ENCODE measurements around the gene PLD1. TPM values are rescaled to one million over a fixed set of nuclear protein-coding genes. Genes with fewer than 3 reads are reported as not detected.
A peak's percentile ranks its signal among the peaks of the same experiment; 100 is the strongest.

The PLD1 gene
- total and polyA plus RNA-seq, 4 donors: 4.9 to 31.5 (median 18.6) TPM

DNA sequence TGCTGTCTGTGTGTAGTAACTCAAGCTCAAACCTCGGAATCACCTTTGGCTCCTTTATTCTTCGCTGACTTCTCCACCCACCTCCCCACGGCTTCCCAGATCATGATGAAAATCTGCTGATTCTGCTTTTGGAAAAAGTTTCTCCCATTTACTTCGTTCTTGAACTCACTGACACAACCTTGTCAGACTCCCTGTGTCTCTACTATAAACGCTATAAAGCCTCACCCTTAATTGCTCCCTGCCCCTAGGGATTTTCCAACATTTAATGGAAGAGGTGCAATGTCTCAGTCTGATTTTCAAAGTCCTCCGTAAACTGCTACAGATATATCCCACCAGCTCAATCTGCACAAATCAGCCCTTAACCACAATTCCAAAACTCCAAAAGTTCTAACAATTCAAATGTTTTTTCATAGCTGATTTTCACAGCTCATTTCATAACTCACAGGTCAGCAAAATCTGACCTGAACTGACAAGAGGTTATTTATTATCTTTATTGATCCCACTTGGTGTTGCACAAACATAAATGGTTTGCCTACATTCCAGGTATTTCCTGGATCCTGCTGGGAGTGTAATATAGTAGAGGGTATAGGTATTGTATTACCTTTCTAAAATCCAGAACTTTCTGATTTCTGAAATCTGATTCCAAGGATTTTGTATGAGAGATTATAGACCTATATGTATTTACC lies 129.4 kb downstream of the PLD1 start:
- Histone ChIP-seq H3K9me3 (ENCODE audit: control insufficient read depth in 4 of 4, low read length in 3 of 4) (no peaks in the 10 kb centered on the region), H3K4me1 (ENCODE audit: control insufficient read depth in 4 of 4, insufficient read depth in 4 of 4, low read length in 3 of 4) (peaks cover 4 to 49% (median 43%) of the 10 kb centered on the region in 4 donors), H3K27me3 (ENCODE audit: control insufficient read depth in 4 of 4, insufficient read depth in 4 of 4, low read length in 3 of 4) (no peaks in the 10 kb centered on the region), H3K27ac (ENCODE audit: low read depth in 1 of 2, low read length in 2 of 2) (peak overlapping the region; percentile 47 to 50), H3K9ac (ENCODE audit: low read depth in 1 of 2, low read length in 2 of 2) (no peak overlapping the region), H3K36me3 (ENCODE audit: control insufficient read depth in 4 of 4, insufficient read depth in 3 of 4, low read depth in 1 of 4, low read length in 3 of 4) (peaks cover 0 to 2% (median 0%) of the 10 kb centered on the region in 4 donors), H3K4me3 (ENCODE audit: low read depth in 1 of 3, low read length in 3 of 3) (no peak overlapping the region)
- no peak for TF ChIP-seq FOXA2 (IDR thresholded peaks at IDR 0.05)
- TF ChIP-seq TAF1 (conservative IDR thresholded peaks at IDR 0.05): no peak
- peak; percentile 76 for TF ChIP-seq NR2F2 (IDR thresholded peaks at IDR 0.05)
- TF ChIP-seq, protein P1, sequence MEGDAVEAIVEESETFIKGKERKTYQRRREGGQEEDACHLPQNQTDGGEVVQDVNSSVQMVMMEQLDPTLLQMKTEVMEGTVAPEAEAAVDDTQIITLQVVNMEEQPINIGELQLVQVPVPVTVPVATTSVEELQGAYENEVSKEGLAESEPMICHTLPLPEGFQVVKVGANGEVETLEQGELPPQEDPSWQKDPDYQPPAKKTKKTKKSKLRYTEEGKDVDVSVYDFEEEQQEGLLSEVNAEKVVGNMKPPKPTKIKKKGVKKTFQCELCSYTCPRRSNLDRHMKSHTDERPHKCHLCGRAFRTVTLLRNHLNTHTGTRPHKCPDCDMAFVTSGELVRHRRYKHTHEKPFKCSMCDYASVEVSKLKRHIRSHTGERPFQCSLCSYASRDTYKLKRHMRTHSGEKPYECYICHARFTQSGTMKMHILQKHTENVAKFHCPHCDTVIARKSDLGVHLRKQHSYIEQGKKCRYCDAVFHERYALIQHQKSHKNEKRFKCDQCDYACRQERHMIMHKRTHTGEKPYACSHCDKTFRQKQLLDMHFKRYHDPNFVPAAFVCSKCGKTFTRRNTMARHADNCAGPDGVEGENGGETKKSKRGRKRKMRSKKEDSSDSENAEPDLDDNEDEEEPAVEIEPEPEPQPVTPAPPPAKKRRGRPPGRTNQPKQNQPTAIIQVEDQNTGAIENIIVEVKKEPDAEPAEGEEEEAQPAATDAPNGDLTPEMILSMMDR (IDR thresholded peaks at IDR 0.05; ENCODE audit: low read depth, low read length, missing input control): no peak
- no peak for TF ChIP-seq GABPA (IDR thresholded peaks at IDR 0.05 in 1 of 2, conservative IDR thresholded peaks at IDR 0.05 in 1 of 2)
- TF ChIP-seq, protein P2, sequence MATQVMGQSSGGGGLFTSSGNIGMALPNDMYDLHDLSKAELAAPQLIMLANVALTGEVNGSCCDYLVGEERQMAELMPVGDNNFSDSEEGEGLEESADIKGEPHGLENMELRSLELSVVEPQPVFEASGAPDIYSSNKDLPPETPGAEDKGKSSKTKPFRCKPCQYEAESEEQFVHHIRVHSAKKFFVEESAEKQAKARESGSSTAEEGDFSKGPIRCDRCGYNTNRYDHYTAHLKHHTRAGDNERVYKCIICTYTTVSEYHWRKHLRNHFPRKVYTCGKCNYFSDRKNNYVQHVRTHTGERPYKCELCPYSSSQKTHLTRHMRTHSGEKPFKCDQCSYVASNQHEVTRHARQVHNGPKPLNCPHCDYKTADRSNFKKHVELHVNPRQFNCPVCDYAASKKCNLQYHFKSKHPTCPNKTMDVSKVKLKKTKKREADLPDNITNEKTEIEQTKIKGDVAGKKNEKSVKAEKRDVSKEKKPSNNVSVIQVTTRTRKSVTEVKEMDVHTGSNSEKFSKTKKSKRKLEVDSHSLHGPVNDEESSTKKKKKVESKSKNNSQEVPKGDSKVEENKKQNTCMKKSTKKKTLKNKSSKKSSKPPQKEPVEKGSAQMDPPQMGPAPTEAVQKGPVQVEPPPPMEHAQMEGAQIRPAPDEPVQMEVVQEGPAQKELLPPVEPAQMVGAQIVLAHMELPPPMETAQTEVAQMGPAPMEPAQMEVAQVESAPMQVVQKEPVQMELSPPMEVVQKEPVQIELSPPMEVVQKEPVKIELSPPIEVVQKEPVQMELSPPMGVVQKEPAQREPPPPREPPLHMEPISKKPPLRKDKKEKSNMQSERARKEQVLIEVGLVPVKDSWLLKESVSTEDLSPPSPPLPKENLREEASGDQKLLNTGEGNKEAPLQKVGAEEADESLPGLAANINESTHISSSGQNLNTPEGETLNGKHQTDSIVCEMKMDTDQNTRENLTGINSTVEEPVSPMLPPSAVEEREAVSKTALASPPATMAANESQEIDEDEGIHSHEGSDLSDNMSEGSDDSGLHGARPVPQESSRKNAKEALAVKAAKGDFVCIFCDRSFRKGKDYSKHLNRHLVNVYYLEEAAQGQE (IDR thresholded peaks at IDR 0.05): no peak
- TF ChIP-seq FOXA1 (IDR thresholded peaks at IDR 0.05): no peak
- peak in 1 of 2 donors; percentile 36 for TF ChIP-seq JUND (IDR thresholded peaks at IDR 0.05)
- peak; percentile 57 to 64 for TF ChIP-seq HNF4A (conservative IDR thresholded peaks at IDR 0.05)
- TF ChIP-seq, protein P3, sequence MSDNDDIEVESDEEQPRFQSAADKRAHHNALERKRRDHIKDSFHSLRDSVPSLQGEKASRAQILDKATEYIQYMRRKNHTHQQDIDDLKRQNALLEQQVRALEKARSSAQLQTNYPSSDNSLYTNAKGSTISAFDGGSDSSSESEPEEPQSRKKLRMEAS (IDR thresholded peaks at IDR 0.05): peak; percentile 20
- TF ChIP-seq RAD21 (IDR thresholded peaks at IDR 0.05): no peak
- no peak for TF ChIP-seq EGR1 (IDR thresholded peaks at IDR 0.05; ENCODE audit: low read depth in 2 of 2)
- TF ChIP-seq, protein P4, sequence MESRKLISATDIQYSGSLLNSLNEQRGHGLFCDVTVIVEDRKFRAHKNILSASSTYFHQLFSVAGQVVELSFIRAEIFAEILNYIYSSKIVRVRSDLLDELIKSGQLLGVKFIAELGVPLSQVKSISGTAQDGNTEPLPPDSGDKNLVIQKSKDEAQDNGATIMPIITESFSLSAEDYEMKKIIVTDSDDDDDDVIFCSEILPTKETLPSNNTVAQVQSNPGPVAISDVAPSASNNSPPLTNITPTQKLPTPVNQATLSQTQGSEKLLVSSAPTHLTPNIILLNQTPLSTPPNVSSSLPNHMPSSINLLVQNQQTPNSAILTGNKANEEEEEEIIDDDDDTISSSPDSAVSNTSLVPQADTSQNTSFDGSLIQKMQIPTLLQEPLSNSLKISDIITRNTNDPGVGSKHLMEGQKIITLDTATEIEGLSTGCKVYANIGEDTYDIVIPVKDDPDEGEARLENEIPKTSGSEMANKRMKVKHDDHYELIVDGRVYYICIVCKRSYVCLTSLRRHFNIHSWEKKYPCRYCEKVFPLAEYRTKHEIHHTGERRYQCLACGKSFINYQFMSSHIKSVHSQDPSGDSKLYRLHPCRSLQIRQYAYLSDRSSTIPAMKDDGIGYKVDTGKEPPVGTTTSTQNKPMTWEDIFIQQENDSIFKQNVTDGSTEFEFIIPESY (IDR thresholded peaks at IDR 0.05): no peak
- TF ChIP-seq RXRA (IDR thresholded peaks at IDR 0.05): peak; percentile 63 to 84
- TF ChIP-seq YY1 (IDR thresholded peaks at IDR 0.05): peak; percentile 48
- peak; percentile 14 for TF ChIP-seq SP1 (IDR thresholded peaks at IDR 0.05)
- TF ChIP-seq, protein P5, sequence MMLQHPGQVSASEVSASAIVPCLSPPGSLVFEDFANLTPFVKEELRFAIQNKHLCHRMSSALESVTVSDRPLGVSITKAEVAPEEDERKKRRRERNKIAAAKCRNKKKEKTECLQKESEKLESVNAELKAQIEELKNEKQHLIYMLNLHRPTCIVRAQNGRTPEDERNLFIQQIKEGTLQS (IDR thresholded peaks at IDR 0.05): no peak
- TF ChIP-seq HNF4G (IDR thresholded peaks at IDR 0.05): no peak
- 36% methylated on average over 6 of the region's 6 CpGs for WGBS
- DNase-seq (ENCODE audit: low spot score): no peak
